Neuronal stem cell (in vitro differentiated cells): Measurements from ENCODE around the gene ARHGAP24.
"Not testable (repeated sequence)": the region's sequence is repeated elsewhere in the genome, so short reads cannot be mapped to it uniquely, and the experiment has no call there.

Experiments
- DNase-seq: peaks from one replicate; pipeline ENCODE4 v3.0.0-alpha.2; 2013; ENCODE audit warnings: low spot score
- H2AFZ ChIP-seq: one replicate; pipeline ENCODE4 v1.6.1; 2013; ENCODE audit warnings: mild to moderate bottlenecking, low read length, inconsistent platforms
- H2AK5ac ChIP-seq: 2 replicates; pipeline ENCODE4 v1.6.1; 2013; ENCODE audit warnings: low read depth, mild to moderate bottlenecking, inconsistent platforms, low read length, moderate library complexity, mixed read lengths
- H2BK120ac ChIP-seq: 2 replicates; pipeline ENCODE4 v1.6.1; 2013; ENCODE audit warnings: low read depth, mild to moderate bottlenecking, inconsistent platforms, low read length, moderate library complexity, mixed read lengths
- H2BK12ac ChIP-seq: one replicate; pipeline ENCODE4 v1.6.1; 2013; ENCODE audit warnings: low read length, inconsistent platforms
- H2BK15ac ChIP-seq: 2 replicates; pipeline ENCODE4 v1.6.1; 2013; ENCODE audit warnings: mild to moderate bottlenecking, low read length, inconsistent platforms, mixed read lengths
- H2BK5ac ChIP-seq: one replicate; pipeline ENCODE4 v1.6.1; 2013; ENCODE audit warnings: inconsistent platforms, mild to moderate bottlenecking, low read length, moderate library complexity
- H3K14ac ChIP-seq: one replicate; pipeline ENCODE4 v1.6.1; 2013; ENCODE audit warnings: low read length, inconsistent platforms
- H3K18ac ChIP-seq: 2 replicates; pipeline ENCODE4 v1.6.1; 2013; ENCODE audit warnings: low read length, inconsistent platforms
- H3K23ac ChIP-seq: 2 replicates; pipeline ENCODE4 v1.6.1; 2013; ENCODE audit warnings: low read depth, mild to moderate bottlenecking, mixed read lengths, low read length, inconsistent platforms; ENCODE audit not compliant: poor library complexity
- H3K27ac ChIP-seq: replicated peaks from 3 replicates; pipeline ENCODE4 v1.5.1; 2013; ENCODE audit warnings: low read length, inconsistent platforms
- H3K27me3 ChIP-seq, 3 experiments: 2 replicates each; pipeline ENCODE4 v1.6.1; 2013; ENCODE audit warnings: low read length in 3 of 3, mild to moderate bottlenecking in 2 of 3, inconsistent platforms in 1 of 3, low read depth in 1 of 3, mixed read lengths in 1 of 3, moderate library complexity in 1 of 3; ENCODE audit not compliant: control insufficient read depth in 3 of 3, insufficient read depth in 3 of 3
- H3K36me3 ChIP-seq, 2 donors: replicated peaks in 1 of 2; 2 replicates each; pipeline ENCODE4 v1.6.1; 2013; ENCODE audit warnings: low read length in 2 of 2; ENCODE audit not compliant: control insufficient read depth in 2 of 2, insufficient read depth in 2 of 2
- H3K4ac ChIP-seq: 2 replicates; pipeline ENCODE4 v1.6.1; 2013; ENCODE audit warnings: inconsistent platforms, mild to moderate bottlenecking, low read length, moderate library complexity
- H3K4me1 ChIP-seq, 2 donors: 1 replicate in 1 of 2; 2 replicates in 1 of 2; pipeline ENCODE4 v1.6.1; 2013; ENCODE audit warnings: low read length in 2 of 2, low read depth in 1 of 2; ENCODE audit not compliant: control insufficient read depth in 2 of 2, insufficient read depth in 1 of 2
- H3K4me2 ChIP-seq: one replicate; pipeline ENCODE4 v1.6.1; 2013; ENCODE audit warnings: mild to moderate bottlenecking, low read length, inconsistent platforms; ENCODE audit not compliant: insufficient read depth, poor library complexity, severe bottlenecking
- H3K4me3 ChIP-seq, 2 donors: 2 replicates each; pipeline ENCODE4 v1.5.1; 2013; ENCODE audit warnings: low read length in 2 of 2, mild to moderate bottlenecking in 2 of 2, inconsistent platforms in 1 of 2, moderate library complexity in 1 of 2
- H3K79me1 ChIP-seq: one replicate; pipeline ENCODE4 v1.6.1; 2013; ENCODE audit warnings: low read depth, mild to moderate bottlenecking, inconsistent platforms, low read length, moderate library complexity
- H3K9ac ChIP-seq: one replicate; pipeline ENCODE4 v1.6.1; 2013; ENCODE audit warnings: mild to moderate bottlenecking, low read depth, low read length, inconsistent platforms; ENCODE audit not compliant: poor library complexity
- H3K9me3 ChIP-seq, 2 donors: replicated peaks in 1 of 2; 2 replicates each; pipeline versions ENCODE3 to v1.6.1; 2013; ENCODE audit warnings: low read length in 2 of 2, mild to moderate bottlenecking in 2 of 2, inconsistent platforms in 1 of 2, low read depth in 1 of 2, mixed read lengths in 1 of 2, moderate library complexity in 1 of 2; ENCODE audit not compliant: control insufficient read depth in 2 of 2, insufficient read depth in 1 of 2
- H4K8ac ChIP-seq: one replicate; pipeline ENCODE4 v1.6.1; 2013; ENCODE audit warnings: low read depth, mild to moderate bottlenecking, inconsistent platforms, low read length, moderate library complexity
- H4K91ac ChIP-seq: one replicate; pipeline ENCODE4 v1.6.1; 2013; ENCODE audit warnings: low read length, low read depth, mild to moderate bottlenecking, inconsistent platforms; ENCODE audit not compliant: poor library complexity
- WGBS, 2 donors: extraction: QIAGEN DNeasy Blood & Tissue Kit; methylation state at CpG; one replicate each; pipeline ENCODE4 v1.1.7; 2013; ENCODE audit warnings: missing lambda C conversion rate in 2 of 2, mixed read lengths in 1 of 2; ENCODE audit not compliant: insufficient read length in 2 of 2, insufficient replicate concordance in 1 of 2; ENCODE audit errors: extremely low coverage in 2 of 2; 5-methylcytosine and 5-hydroxymethylcytosine counted together

The ARHGAP24 gene

DNA sequence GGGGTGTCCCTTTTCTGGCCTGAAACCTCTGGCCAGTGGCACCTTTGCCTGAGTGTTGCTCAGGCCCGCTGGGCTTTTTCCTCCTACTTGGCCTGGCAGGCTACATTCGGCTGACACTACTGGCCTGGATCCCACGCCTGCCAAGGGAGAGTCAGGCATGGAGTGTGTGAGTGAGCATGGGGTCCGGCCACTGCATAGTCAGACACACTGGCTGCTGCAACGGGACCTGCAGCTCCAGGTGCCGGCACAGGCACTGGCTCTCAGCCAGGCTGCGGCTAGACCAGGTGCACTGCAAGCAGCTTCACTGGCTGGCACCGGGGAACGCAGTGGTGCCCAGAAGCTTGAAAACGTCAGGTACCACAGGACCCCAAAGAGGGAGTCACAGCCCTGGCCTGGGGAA, 434.9 kb downstream of the ARHGAP24 start:
- WGBS, 2 donors = no CpG with 5 or more reads among the region's 10 CpGs
- Histone ChIP-seq H3K79me1 (no peaks in the 10 kb centered on the region), H3K27me3 (no peaks in the 10 kb centered on the region), H2AFZ (peak overlapping the region; percentile 41), H3K9me3 (no peaks in the 10 kb centered on the region), H3K36me3 (no peaks in the 10 kb centered on the region), H3K4me3 (no peak overlapping the region), H2AK5ac (no peak overlapping the region), H3K27ac (no peak overlapping the region), H3K9ac (peak overlapping the region; percentile 74), H3K4ac (no peak overlapping the region), H3K18ac (peak overlapping the region; percentile 93), H3K4me1 (no peaks in the 10 kb centered on the region), H3K4me2 (no peak overlapping the region), H2BK120ac (no peak overlapping the region), H2BK12ac (peak overlapping the region; percentile 96), H4K91ac (peak overlapping the region; percentile 96), H3K14ac (peak overlapping the region; percentile 87), H2BK15ac (no peak overlapping the region), H2BK5ac (no peak overlapping the region), H3K23ac (peak overlapping the region; percentile 81), H4K8ac (peak overlapping the region; percentile 23)
- DNase-seq = no peak

- Histone ChIP-seq H2BK5ac (no peak overlapping the region), H3K36me3 (no peaks in the 10 kb centered on the region), H3K14ac (no peak overlapping the region), H2AK5ac (peak overlapping the region; percentile 26), H3K27me3 (no peaks in the 10 kb centered on the region), H3K4ac (no peak overlapping the region), H2AFZ (peak overlapping the region; percentile 41), H2BK120ac (no peak overlapping the region), H2BK15ac (no peak overlapping the region), H3K27ac (no peak overlapping the region), H3K4me1 (no peaks in the 10 kb centered on the region), H4K91ac (no peak overlapping the region), H3K4me3 (no peak overlapping the region), H4K8ac (no peak overlapping the region), H3K4me2 (no peak overlapping the region), H2BK12ac (no peak overlapping the region), H3K9ac (no peak overlapping the region), H3K9me3 (no peaks in the 10 kb centered on the region), H3K79me1 (no peaks in the 10 kb centered on the region), H3K23ac (peak overlapping the region; percentile 59), H3K18ac (no peak overlapping the region)
- DNase-seq = no peak
- WGBS, 2 donors = no CpG with 5 or more reads among the region's 7 CpGs
These were observed 436.0 kb downstream of the ARHGAP24 start for GRCh38 chr4:85910985-85911384.

DNA sequence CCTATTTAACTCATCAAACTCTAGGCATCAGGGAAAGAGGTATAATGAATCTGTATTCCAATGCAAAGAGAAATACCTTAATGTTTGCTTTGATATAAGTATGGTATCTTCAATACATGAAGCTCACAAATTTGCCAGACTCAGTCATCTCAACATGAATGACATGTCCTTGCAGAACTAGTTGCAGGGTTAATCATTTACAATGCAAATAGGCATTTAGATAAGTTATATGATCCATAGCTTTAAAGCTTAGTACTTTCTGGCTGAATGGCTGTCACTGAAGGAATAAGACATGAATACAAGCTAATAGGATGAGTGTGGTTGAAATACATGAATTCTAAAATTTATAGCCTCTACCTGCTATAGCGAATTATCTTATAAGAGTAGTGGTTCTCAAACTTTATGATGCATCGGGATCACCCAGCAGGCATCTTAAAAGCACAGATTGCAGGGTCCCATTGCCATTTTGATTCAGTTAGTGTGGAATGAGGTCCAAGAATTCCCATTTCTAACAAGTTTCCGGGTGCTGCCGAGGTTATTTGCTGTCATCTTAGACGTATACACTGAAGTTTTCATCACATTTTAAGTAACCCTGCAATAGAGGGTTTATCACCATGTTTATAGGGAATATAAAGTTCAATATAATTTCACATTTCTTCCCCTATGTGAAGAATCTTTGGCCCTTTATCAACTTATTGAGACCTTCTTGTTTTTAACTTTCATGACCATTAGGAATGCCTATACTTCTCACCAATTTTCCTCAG, 439.2 kb downstream of the ARHGAP24 start:
- no peak overlapping the region for H2BK15ac ChIP-seq
- no peak overlapping the region for H2BK12ac ChIP-seq
- H3K79me1 ChIP-seq = no peaks in the 10 kb centered on the region
- no peak overlapping the region for H3K14ac ChIP-seq
- H2AK5ac ChIP-seq = no peak overlapping the region
- no peaks in the 10 kb centered on the region for H3K27me3 ChIP-seq
- H3K18ac ChIP-seq = no peak overlapping the region
- no peak overlapping the region for H3K4me3 ChIP-seq
- no peak overlapping the region for H3K23ac ChIP-seq
- H4K8ac ChIP-seq = no peak overlapping the region
- H3K4me1 ChIP-seq = no peaks in the 10 kb centered on the region
- no peak overlapping the region for H4K91ac ChIP-seq
- H2BK120ac ChIP-seq = no peak overlapping the region
- no peak overlapping the region for H3K4ac ChIP-seq
- no peak overlapping the region for H3K4me2 ChIP-seq
- H3K9me3 ChIP-seq = no peaks in the 10 kb centered on the region
- no peak overlapping the region for H2AFZ ChIP-seq
- no peak overlapping the region for H3K27ac ChIP-seq
- no peaks in the 10 kb centered on the region for H3K36me3 ChIP-seq
- no peak for DNase-seq
- WGBS, 2 donors = no CpG with 5 or more reads among the region's 5 CpGs
- H3K9ac ChIP-seq = no peak overlapping the region
- no peak overlapping the region for H2BK5ac ChIP-seq

DNA sequence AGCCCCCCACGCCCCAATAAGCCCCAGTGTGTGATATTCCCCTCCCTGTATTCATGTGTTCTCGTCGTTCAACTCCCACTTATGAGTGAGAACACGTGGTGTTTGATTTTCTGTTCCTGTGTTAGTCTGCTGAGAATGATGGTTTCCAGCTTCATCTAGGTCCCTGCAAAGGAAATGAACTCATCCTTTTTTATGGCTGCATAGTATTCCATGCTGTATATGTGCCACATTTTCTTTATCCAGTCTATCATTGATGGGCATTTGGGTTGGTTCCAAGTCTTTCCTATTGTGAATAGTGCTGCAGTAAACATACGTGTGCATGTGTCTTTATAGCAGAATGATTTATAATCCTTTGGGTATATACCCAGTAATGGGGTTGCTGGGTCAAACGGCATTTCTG, 440.6 kb downstream of the ARHGAP24 start:
- not testable (repeated sequence) for H3K27me3 ChIP-seq, H4K8ac ChIP-seq, H3K23ac ChIP-seq, H3K4me1 ChIP-seq, H2BK12ac ChIP-seq, H3K36me3 ChIP-seq, H4K91ac ChIP-seq, H2BK15ac ChIP-seq, H2AFZ ChIP-seq, H2AK5ac ChIP-seq, H3K14ac ChIP-seq, H3K4me3 ChIP-seq, H3K79me1 ChIP-seq, H3K27ac ChIP-seq, H2BK5ac ChIP-seq, DNase-seq, H2BK120ac ChIP-seq, H3K18ac ChIP-seq, H3K9me3 ChIP-seq, H3K9ac ChIP-seq, H3K4me2 ChIP-seq, H3K4ac ChIP-seq
- WGBS, 2 donors = no CpG with 5 or more reads among the region's 6 CpGs
